Upper lobe of left lung (tissue), 6 donors: Measurements from ENCODE around the gene FGGY. TPM values are rescaled to one million over a fixed set of nuclear protein-coding genes. Genes with fewer than 3 reads are reported as not detected.
A peak's percentile ranks its signal among the peaks of the same experiment; 100 is the strongest.

Experiments
- ATAC-seq, 2 donors: fragments of 200-7000 bp; cut with Tn5 transposase; one replicate each; pipeline ENCODE4 v1.9.1; 2022; ENCODE audit warnings: mild to moderate bottlenecking in 2 of 2, moderate library complexity in 2 of 2; ENCODE audit not compliant: low FRiP score in 2 of 2
- DNase-seq, 2 donors: peaks; one replicate each; pipeline ENCODE4 v3.0.0-alpha.2; 2019 to 2020
- H3K27ac ChIP-seq, 4 donors: fragments of 200-600 bp; sonication (generic); one replicate each; pipeline ENCODE4 v1.5.1; 2016 to 2019
- H3K27me3 ChIP-seq, 4 donors: fragments of 200-600 bp; sonication (generic); one replicate each; pipeline ENCODE4 v1.5.1; 2017 to 2019
- H3K36me3 ChIP-seq, 4 donors: fragments of 200-600 bp; sonication (generic); one replicate each; pipeline ENCODE4 v1.5.1; 2016 to 2019
- H3K4me1 ChIP-seq, 4 donors: fragments of 200-600 bp; sonication (generic); one replicate each; pipeline ENCODE4 v1.5.1; 2018 to 2019
- H3K4me3 ChIP-seq, 4 donors: fragments of 200-600 bp; sonication (generic); one replicate each; pipeline ENCODE4 v1.5.1; 2017 to 2019; ENCODE audit warnings: mild to moderate bottlenecking in 2 of 4, moderate library complexity in 1 of 4
- H3K9me3 ChIP-seq, 4 donors: fragments of 200-600 bp; sonication (generic); one replicate each; pipeline ENCODE4 v1.5.1; 2018 to 2019
- EP300 ChIP-seq, 4 donors: sonication (generic); formaldehyde crosslinking; IDR thresholded peaks; one replicate each; pipeline ENCODE4 v1.5.1; 2017; ENCODE audit warnings: antibody characterized with exemption in 4 of 4, control low read depth in 2 of 4
- POLR2A ChIP-seq, 4 donors: fragments of 450-650 bp; IDR thresholded peaks; one replicate each; pipeline ENCODE4 v1.5.1; 2016 to 2017; ENCODE audit warnings: antibody characterized with exemption in 4 of 4, mild to moderate bottlenecking in 2 of 4
- POLR2AphosphoS5 ChIP-seq, 2 donors: sonication (generic); formaldehyde crosslinking; IDR thresholded peaks; one replicate each; pipeline ENCODE4 v1.5.1; 2017; ENCODE audit warnings: antibody characterized with exemption in 2 of 2
- WGBS, 2 donors: methylation state at CpG; one replicate each; pipeline ENCODE4 v1.1.5; 2017 to 2018; 5-methylcytosine and 5-hydroxymethylcytosine counted together
- total RNA-seq, 6 donors: library from RNA; depleted of rRNA in 4 of 6; stranded (reverse); fragments of >200 nt in 4 of 6; gene quantifications; one replicate each; pipeline versions ENCODE4 v1.1.0 to v1.2.1, GENCODE V29; 2016 to 2021
- TF ChIP-seq, protein P1 (sequence below), 6 experiments: fragments of 450-650 bp in 4 of 6; fragments of 200-600 bp in 2 of 6; sonication (generic) in 2 of 6; IDR thresholded peaks; one replicate each; pipeline ENCODE4 v1.5.1; 2016 to 2019; ENCODE audit warnings: antibody characterized with exemption in 6 of 6
- donor health status: DM: no; HTN: no; CAD: no; lungs with moderate emphysema.
- donor health status: DM: no; HTN: yes; CAD: no; lungs with severe emphysema.

The FGGY gene
- total RNA-seq, 6 donors from 2014 or later = 11.8 to 51.3 (median 22.6) TPM

DNA sequence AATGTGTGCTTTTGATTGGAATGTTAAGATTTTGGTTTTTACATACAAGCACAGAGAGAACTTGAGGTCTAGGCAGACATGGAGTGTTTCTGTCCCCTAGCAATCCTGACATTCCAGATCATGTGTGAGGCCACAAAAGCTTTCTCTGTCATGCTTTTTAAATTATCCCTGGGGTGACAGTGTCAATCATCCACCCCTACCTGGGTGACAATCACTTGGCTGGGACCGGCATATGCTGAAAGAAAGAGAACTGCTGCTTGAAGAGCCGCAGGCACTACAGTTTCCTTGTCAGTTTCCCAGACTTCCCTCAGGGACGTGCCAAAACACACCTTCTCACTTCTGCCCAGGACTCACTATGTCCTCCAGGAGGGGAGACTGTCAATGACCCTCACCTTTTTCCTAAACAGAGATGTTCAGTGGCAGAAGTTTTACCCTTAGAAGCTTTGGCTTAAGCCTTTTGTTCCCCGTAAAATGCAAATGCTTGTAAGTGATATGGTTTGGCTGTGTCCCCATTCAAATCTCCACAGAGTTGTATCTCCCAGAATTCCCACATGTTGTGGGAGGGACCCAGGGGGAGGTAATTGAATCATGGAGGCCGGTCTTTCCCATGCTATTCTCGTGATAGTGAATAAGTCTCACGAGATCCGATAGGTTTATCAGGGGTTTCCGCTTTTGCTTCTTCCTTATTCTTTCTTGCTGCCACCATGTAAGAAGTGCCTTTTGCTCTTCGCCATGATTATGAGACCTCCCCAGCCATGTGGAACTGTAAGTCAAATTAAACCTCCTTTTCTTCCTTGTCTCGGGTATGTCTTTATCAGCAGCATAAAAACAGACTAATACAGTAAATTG is 217.4 kb downstream of the FGGY start:
- DNase-seq (no peak), ATAC-seq (no peak)
- H3K36me3 ChIP-seq = no peaks in the 10 kb centered on the region
- TF ChIP-seq, protein P1, sequence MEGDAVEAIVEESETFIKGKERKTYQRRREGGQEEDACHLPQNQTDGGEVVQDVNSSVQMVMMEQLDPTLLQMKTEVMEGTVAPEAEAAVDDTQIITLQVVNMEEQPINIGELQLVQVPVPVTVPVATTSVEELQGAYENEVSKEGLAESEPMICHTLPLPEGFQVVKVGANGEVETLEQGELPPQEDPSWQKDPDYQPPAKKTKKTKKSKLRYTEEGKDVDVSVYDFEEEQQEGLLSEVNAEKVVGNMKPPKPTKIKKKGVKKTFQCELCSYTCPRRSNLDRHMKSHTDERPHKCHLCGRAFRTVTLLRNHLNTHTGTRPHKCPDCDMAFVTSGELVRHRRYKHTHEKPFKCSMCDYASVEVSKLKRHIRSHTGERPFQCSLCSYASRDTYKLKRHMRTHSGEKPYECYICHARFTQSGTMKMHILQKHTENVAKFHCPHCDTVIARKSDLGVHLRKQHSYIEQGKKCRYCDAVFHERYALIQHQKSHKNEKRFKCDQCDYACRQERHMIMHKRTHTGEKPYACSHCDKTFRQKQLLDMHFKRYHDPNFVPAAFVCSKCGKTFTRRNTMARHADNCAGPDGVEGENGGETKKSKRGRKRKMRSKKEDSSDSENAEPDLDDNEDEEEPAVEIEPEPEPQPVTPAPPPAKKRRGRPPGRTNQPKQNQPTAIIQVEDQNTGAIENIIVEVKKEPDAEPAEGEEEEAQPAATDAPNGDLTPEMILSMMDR (IDR thresholded peaks at IDR 0.05) = no peak
- TF ChIP-seq EP300 (IDR thresholded peaks at IDR 0.05) = no peak
- no peak for TF ChIP-seq POLR2AphosphoS5 (IDR thresholded peaks at IDR 0.05)
- no peak for TF ChIP-seq POLR2A (IDR thresholded peaks at IDR 0.05)
- no peaks in the 10 kb centered on the region for H3K9me3 ChIP-seq
- H3K27me3 ChIP-seq = no peaks in the 10 kb centered on the region
- WGBS, 2 donors = 81 to 91% methylated on average over 11 of the region's 11 CpGs
- H3K4me1 ChIP-seq = peaks cover 0 to 10% (median 2%) of the 10 kb centered on the region in 4 donors
- no peak overlapping the region for H3K4me3 ChIP-seq
- H3K27ac ChIP-seq = no peak overlapping the region

DNA sequence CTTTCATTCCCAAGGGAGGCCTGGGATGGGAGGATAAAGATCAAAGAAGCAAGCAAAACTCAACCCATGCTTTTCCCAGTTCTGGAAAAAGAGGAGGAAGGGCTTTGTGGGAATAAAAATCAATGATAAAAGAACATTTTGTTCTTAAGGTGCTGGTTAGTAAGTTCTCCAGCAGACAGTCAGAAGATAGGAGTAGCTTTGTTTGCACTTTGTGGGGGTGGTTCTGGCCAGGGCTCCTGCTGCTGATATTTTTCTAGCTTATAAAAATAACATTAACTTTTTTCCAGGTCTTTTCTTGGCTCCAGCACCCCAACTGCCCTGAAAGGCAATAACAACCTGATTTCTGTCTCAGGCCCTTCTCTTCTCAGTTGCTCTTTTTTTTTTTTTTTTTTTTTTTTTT is 220.0 kb downstream of the FGGY start:
- no peak for TF ChIP-seq POLR2AphosphoS5 (IDR thresholded peaks at IDR 0.05)
- no peak for TF ChIP-seq EP300 (IDR thresholded peaks at IDR 0.05)
- TF ChIP-seq, protein P1 (IDR thresholded peaks at IDR 0.05) = no peak
- TF ChIP-seq POLR2A (IDR thresholded peaks at IDR 0.05) = no peak
- H3K4me3 ChIP-seq = no peak overlapping the region
- H3K9me3 ChIP-seq = no peaks in the 10 kb centered on the region
- DNase-seq (no peak), ATAC-seq (no peak)
- peaks cover 0 to 4% (median 1%) of the 10 kb centered on the region in 4 donors for H3K4me1 ChIP-seq
- H3K36me3 ChIP-seq = no peaks in the 10 kb centered on the region
- H3K27me3 ChIP-seq = no peaks in the 10 kb centered on the region
- H3K27ac ChIP-seq = no peak overlapping the region

DNA sequence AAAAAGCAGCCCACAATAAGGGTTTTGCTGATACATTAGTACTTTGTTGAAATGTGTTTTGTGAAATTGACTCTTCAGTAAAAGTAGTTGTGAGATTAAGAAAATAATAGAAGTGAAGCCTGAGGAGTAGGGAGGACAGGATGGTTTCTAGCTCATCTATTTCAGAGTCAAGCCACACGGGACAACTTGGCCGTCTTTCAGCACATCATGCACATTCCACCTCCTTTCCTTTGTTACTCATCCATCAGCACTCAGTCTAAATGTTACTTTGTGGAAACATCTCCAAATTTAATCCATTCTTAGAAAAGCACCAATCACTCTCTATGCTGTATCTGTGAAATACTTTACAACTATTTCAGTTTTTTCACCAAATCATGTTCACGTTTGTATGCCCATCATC is 223.3 kb downstream of the FGGY start:
- no peaks in the 10 kb centered on the region for H3K9me3 ChIP-seq
- H3K4me1 ChIP-seq = no peaks in the 10 kb centered on the region
- ATAC-seq (peak in 1 of 2 donors; percentile 59), DNase-seq (no peak)
- WGBS, 2 donors = 87 to 91% methylated on average over 3 of the region's 3 CpGs
- no peaks in the 10 kb centered on the region for H3K36me3 ChIP-seq
- no peaks in the 10 kb centered on the region for H3K27me3 ChIP-seq
- no peak overlapping the region for H3K27ac ChIP-seq
- no peak for TF ChIP-seq POLR2A (IDR thresholded peaks at IDR 0.05)
- TF ChIP-seq POLR2AphosphoS5 (IDR thresholded peaks at IDR 0.05) = no peak
- no peak for TF ChIP-seq EP300 (IDR thresholded peaks at IDR 0.05)
- TF ChIP-seq, protein P1 (IDR thresholded peaks at IDR 0.05) = no peak
- H3K4me3 ChIP-seq = no peak overlapping the region

DNA sequence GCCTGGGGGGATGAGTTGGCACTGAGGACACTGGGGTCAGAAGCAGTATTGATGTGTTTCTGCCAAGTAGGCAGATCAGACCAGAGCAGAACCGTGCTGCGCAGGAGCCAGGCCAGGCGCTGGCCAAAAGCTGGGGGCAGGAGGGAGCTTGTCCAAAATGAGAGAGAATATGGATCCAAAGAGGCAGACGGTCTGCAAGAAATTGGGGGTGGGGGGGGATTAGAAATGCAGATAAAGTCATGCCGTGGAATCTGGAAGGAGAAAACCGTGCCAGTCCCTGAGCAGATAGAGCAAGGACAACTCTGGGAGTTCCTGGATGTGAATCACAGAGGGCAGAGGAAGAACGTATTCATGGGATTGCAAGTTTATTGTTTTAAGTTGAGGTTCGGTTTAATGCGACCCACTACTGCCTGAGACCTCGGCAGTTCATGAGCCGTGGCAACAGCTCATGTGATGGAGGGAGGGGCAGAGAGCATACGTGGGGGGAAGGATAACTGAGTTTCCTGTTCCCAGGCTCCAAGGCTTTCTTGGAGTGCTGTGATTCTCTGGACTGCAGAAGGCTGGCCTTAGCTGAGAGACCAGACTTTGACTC is 224.0 kb downstream of the FGGY start:
- Histone ChIP-seq H3K9me3 (no peaks in the 10 kb centered on the region), H3K4me1 (no peaks in the 10 kb centered on the region), H3K27me3 (no peaks in the 10 kb centered on the region), H3K4me3 (no peak overlapping the region), H3K27ac (peak overlapping the region in 1 of 4 donors; percentile 11), H3K36me3 (no peaks in the 10 kb centered on the region)
- ATAC-seq (no peak), DNase-seq (peak in 1 of 2 donors; percentile 51)
- TF ChIP-seq POLR2A (IDR thresholded peaks at IDR 0.05) = no peak
- TF ChIP-seq, protein P1 (IDR thresholded peaks at IDR 0.05) = no peak
- TF ChIP-seq EP300 (IDR thresholded peaks at IDR 0.05) = no peak
- TF ChIP-seq POLR2AphosphoS5 (IDR thresholded peaks at IDR 0.05) = no peak
- WGBS, 2 donors = 71 to 78% methylated on average over 12 of the region's 12 CpGs
